IMR-90 (cell line): Measurements from ENCODE around the gene DOCK4. TPM values are rescaled to one million over a fixed set of nuclear protein-coding genes. Genes with fewer than 3 reads are reported as not detected.
A peak's percentile ranks its signal among the peaks of the same experiment; 100 is the strongest.

Experiments
- ATAC-seq: fragments of 200-7000 bp; cut with Tn5 transposase; 2 replicates; pipeline ENCODE4 v1.9.1; 2020; ENCODE audit warnings: low read depth, mild to moderate bottlenecking, moderate library complexity
- BruUV-seq: library from RNA; stranded (reverse); fragments of 400-500 nt; replicated peaks from 2 replicates; lab custom pipeline; 2021; lab: Mats Ljungman, UMichigan
- CTCF ChIA-PET: fragments of 300-600 bp; formaldehyde crosslinking; extraction: SDS; loops from one replicate; lab custom pipeline; 2021; ENCODE audit warnings: antibody characterized with exemption; lab: Yijun Ruan, JAX
- POLR2A ChIA-PET: fragments of 300-600 bp; sonication (Branson Sonifier 250); formaldehyde crosslinking; loops from one replicate; lab custom pipeline; 2022; ENCODE audit warnings: antibody characterized with exemption; ENCODE audit not compliant: unreplicated experiment; lab: Charles Lee
- DNase-seq: peaks from one replicate; pipeline ENCODE4 v3.0.0; 2013
- H2AFZ ChIP-seq: replicated peaks from 2 replicates; pipeline ENCODE3; 2013; ENCODE audit warnings: low read length, mild to moderate bottlenecking; ENCODE audit not compliant: poor library complexity
- H2AK5ac ChIP-seq: 2 replicates; pipeline ENCODE4 v1.6.1; 2013; ENCODE audit warnings: low read depth, low read length, inconsistent platforms
- H2AK9ac ChIP-seq: replicated peaks from 2 replicates; pipeline ENCODE3; 2013; ENCODE audit warnings: mild to moderate bottlenecking, low read depth, low read length, moderate library complexity; ENCODE audit not compliant: poor library complexity
- H2BK120ac ChIP-seq: 2 replicates; pipeline ENCODE4 v1.6.1; 2013; ENCODE audit warnings: low read depth, low read length, inconsistent platforms
- H2BK15ac ChIP-seq: 3 replicates; pipeline ENCODE4 v1.6.1; 2013; ENCODE audit warnings: low read depth, low read length, inconsistent platforms
- H2BK20ac ChIP-seq: 2 replicates; pipeline ENCODE4 v1.6.1; 2013; ENCODE audit warnings: low read depth, mild to moderate bottlenecking, inconsistent platforms, low read length, moderate library complexity
- H2BK5ac ChIP-seq: 2 replicates; pipeline ENCODE4 v1.6.1; 2013; ENCODE audit warnings: mild to moderate bottlenecking, low read depth, low read length, inconsistent platforms; ENCODE audit not compliant: poor library complexity, severe bottlenecking
- H3K14ac ChIP-seq: replicated peaks from 2 replicates; pipeline ENCODE4 v1.6.1; 2013; ENCODE audit warnings: low read depth, low read length, inconsistent platforms
- H3K18ac ChIP-seq: 2 replicates; pipeline ENCODE4 v1.6.1; 2013; ENCODE audit warnings: low read depth, low read length, control low read depth
- H3K23ac ChIP-seq: 2 replicates; pipeline ENCODE4 v1.6.1; 2013; ENCODE audit warnings: low read depth, low read length, inconsistent platforms
- H3K27ac ChIP-seq: 2 replicates; pipeline ENCODE4 v1.5.1; 2013; ENCODE audit warnings: mild to moderate bottlenecking, control low read depth, low read length; ENCODE audit not compliant: insufficient read depth
- H3K27me3 ChIP-seq: 2 replicates; pipeline ENCODE4 v1.6.1; 2013; ENCODE audit warnings: low read length; ENCODE audit not compliant: control insufficient read depth, insufficient read depth
- H3K36me3 ChIP-seq: 2 replicates; pipeline ENCODE4 v1.6.1; 2013; ENCODE audit warnings: low read length, mixed read lengths; ENCODE audit not compliant: control insufficient read depth, insufficient read depth
- H3K4ac ChIP-seq: 2 replicates; pipeline ENCODE4 v1.6.1; 2013; ENCODE audit warnings: low read depth, low read length, inconsistent platforms
- H3K4me1 ChIP-seq: 2 replicates; pipeline ENCODE4 v1.6.1; 2013; ENCODE audit warnings: low read length, mixed read lengths; ENCODE audit not compliant: control insufficient read depth, insufficient read depth
- H3K4me2 ChIP-seq: 2 replicates; pipeline ENCODE4 v1.6.1; 2013; ENCODE audit warnings: low read depth, mild to moderate bottlenecking, control low read depth, low read length, moderate library complexity
- H3K4me3 ChIP-seq: 2 replicates; pipeline ENCODE4 v1.5.1; 2013; ENCODE audit warnings: low read depth, mild to moderate bottlenecking, control low read depth, low read length, moderate library complexity; ENCODE audit not compliant: insufficient read depth
- H3K56ac ChIP-seq: 2 replicates; pipeline ENCODE4 v1.6.1; 2013; ENCODE audit warnings: low read length, inconsistent platforms; ENCODE audit not compliant: insufficient read depth; ENCODE audit errors: extremely low read depth
- H3K79me1 ChIP-seq, 2 experiments: 2 replicates each; pipeline ENCODE4 v1.6.1; 2013; ENCODE audit warnings: low read length in 2 of 2, inconsistent platforms in 1 of 2, low read depth in 1 of 2
- H3K9ac ChIP-seq: 2 replicates; pipeline ENCODE4 v1.6.1; 2013; ENCODE audit warnings: low read depth, low read length, control low read depth
- H3K9me1 ChIP-seq: 2 replicates; pipeline ENCODE4 v1.6.1; 2013; ENCODE audit warnings: low read length, inconsistent platforms; ENCODE audit not compliant: insufficient read depth
- H3K9me3 ChIP-seq: 2 replicates; pipeline ENCODE4 v1.6.1; 2013; ENCODE audit warnings: low read length; ENCODE audit not compliant: control insufficient read depth, insufficient read depth
- H4K20me1 ChIP-seq: 2 replicates; pipeline ENCODE4 v1.6.1; 2013; ENCODE audit warnings: low read length, inconsistent platforms; ENCODE audit not compliant: insufficient read depth
- H4K5ac ChIP-seq: 2 replicates; pipeline ENCODE4 v1.6.1; 2013; ENCODE audit warnings: mild to moderate bottlenecking, low read depth, low read length, control low read depth
- H4K8ac ChIP-seq, 2 experiments: 2 replicates each; pipeline ENCODE4 v1.6.1; 2013; ENCODE audit warnings: low read depth in 2 of 2, low read length in 2 of 2, control low read depth in 1 of 2, inconsistent platforms in 1 of 2
- H4K91ac ChIP-seq: 2 replicates; pipeline ENCODE4 v1.6.1; 2013; ENCODE audit warnings: low read depth, low read length, inconsistent platforms; ENCODE audit not compliant: insufficient read depth
- RFX5 ChIP-seq: IDR thresholded peaks from 2 replicates; pipeline ENCODE4 v1.8.0; 2012; ENCODE audit warnings: low read depth, mild to moderate bottlenecking, low read length, moderate library complexity
- SMC3 ChIP-seq: fragments of 150-350 bp; IDR thresholded peaks from 2 replicates; pipeline ENCODE4 v1.6.1; 2016; ENCODE audit warnings: low read depth, mild to moderate bottlenecking, antibody characterized with exemption, low read length, moderate library complexity
- dilution Hi-C: fragments of 300-500 bp; cut with HindIII; formaldehyde crosslinking; loops from one replicate; pipeline ENCODE4 v1.14.3; 2018; ENCODE audit warnings: low sequenced_read_pairs; ENCODE audit not compliant: unreplicated experiment
- in situ Hi-C: fragments of 300-500 bp; cut with MboI; formaldehyde crosslinking; loops from 3 replicates; pipeline ENCODE4 v1.14.3; 2019; ENCODE audit warnings: low sequenced_read_pairs, inconsistent platforms, mixed read lengths
- intact Hi-C: fragments of 100-400 bp; cut with micrococcal nuclease; formaldehyde crosslinking; loops from 2 replicates; pipeline ENCODE4 v1.10.0; 2022
- polyA plus RNA-seq, 3 experiments: library from polyadenylated mRNA; depleted of rRNA; stranded (reverse); fragments of >200 nt; gene quantifications; 2 replicates each; pipeline ENCODE4 v1.2.3, GENCODE V29; 2012; ENCODE audit warnings: low replicate concordance in 1 of 3
- total RNA-seq: library from RNA; depleted of rRNA; stranded (reverse); fragments of >200 nt; gene quantifications from 2 replicates; pipeline ENCODE4 v1.2.3, GENCODE V29; 2012
- TF ChIP-seq, protein P1 (sequence below): conservative IDR thresholded peaks from 2 replicates; pipeline ENCODE4 v1.5.1; 2012; ENCODE audit warnings: mild to moderate bottlenecking, low read depth, low read length, improper control_type of control experiment

The DOCK4 gene
- total and polyA plus RNA-seq, 2 of the 4 experiments (the other 2 are of a cell fraction) = 4.4 to 12.2 TPM

DNA sequence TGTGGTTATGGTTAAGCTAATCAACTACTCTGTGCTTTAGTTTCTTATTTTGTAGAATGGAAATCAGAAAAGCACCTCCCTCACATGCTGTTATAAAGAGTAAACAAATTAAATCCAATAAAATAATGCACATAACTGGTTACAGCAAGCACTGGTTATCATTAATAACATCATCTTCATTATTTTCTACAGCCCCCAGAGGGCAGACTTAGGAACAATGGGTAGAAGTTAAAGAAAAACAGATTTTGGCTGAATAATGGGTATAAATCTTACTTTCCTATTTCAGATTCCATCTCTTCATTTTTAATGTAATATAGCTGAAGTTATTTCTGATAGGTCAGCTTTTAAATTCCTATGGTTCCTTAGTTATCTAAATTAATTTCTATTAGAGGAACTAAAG, 126.5 kb downstream of the DOCK4 start:
- Histone ChIP-seq H2BK15ac (no peak overlapping the region), H2BK120ac (peak overlapping the region; percentile 55; the same call in 1 of the 2 replicates), H3K4me1 (peaks cover 6% of the 10 kb centered on the region), H3K56ac (no peak overlapping the region), H2AFZ (no peak overlapping the region), H3K18ac (no peak overlapping the region), H3K27ac (no peak overlapping the region), H3K4ac (no peak overlapping the region), H3K9ac (no peak overlapping the region), H4K5ac (no peak overlapping the region), H3K14ac (no peak overlapping the region), H3K4me2 (no peak overlapping the region), H3K9me1 (0 out of 2 replicates have a peak, but pooled peaks cover 6% of the 10 kb centered on the region), H3K9me3 (no peaks in the 10 kb centered on the region), H4K91ac (no peak overlapping the region), H4K20me1 (no peaks in the 10 kb centered on the region), H3K27me3 (no peaks in the 10 kb centered on the region), H2AK5ac (no peak overlapping the region), H3K4me3 (no peak overlapping the region), H3K36me3 (no peaks in the 10 kb centered on the region), H2AK9ac (no peak overlapping the region), H2BK20ac (no peak overlapping the region), H3K79me1 (peaks cover 0 to 11% of the 10 kb centered on the region in 2 experiments; a peak in 3 of 4 replicates), H3K23ac (no peak overlapping the region), H4K8ac (0 out of 4 replicates have a peak overlapping the region, but pooled peaks of 1 of the 2 experiments have one; percentile 23), H2BK5ac (peak overlapping the region; percentile 30)
- dilution Hi-C loops = no loop called here
- CTCF ChIA-PET = interaction anchor here (0.6 to 0.8 kb wide), 2 partner anchors 12 to 34 kb away, joined by 3 to 4 read pairs; no protein-coding TSS in a partner anchor
- BruUV-seq = no TSS peak
- DNase-seq (peak; percentile 17), ATAC-seq (no peak)
- TF ChIP-seq SMC3 (peak; percentile 19; the same call in 1 of the 2 replicates), RFX5 (no peak)
- TF ChIP-seq, protein P1, sequence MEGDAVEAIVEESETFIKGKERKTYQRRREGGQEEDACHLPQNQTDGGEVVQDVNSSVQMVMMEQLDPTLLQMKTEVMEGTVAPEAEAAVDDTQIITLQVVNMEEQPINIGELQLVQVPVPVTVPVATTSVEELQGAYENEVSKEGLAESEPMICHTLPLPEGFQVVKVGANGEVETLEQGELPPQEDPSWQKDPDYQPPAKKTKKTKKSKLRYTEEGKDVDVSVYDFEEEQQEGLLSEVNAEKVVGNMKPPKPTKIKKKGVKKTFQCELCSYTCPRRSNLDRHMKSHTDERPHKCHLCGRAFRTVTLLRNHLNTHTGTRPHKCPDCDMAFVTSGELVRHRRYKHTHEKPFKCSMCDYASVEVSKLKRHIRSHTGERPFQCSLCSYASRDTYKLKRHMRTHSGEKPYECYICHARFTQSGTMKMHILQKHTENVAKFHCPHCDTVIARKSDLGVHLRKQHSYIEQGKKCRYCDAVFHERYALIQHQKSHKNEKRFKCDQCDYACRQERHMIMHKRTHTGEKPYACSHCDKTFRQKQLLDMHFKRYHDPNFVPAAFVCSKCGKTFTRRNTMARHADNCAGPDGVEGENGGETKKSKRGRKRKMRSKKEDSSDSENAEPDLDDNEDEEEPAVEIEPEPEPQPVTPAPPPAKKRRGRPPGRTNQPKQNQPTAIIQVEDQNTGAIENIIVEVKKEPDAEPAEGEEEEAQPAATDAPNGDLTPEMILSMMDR = peak; percentile 24
- intact Hi-C loops = loop anchor here (2.0 to 10.0 kb wide), 2 partner anchors 125 to 335 kb away; no protein-coding TSS in a partner anchor
- in situ Hi-C loops = no loop called here
- POLR2A ChIA-PET = interaction anchor here (0.7 kb wide), 1 partner anchor 124 kb away, joined by 3 read pairs; no protein-coding TSS in a partner anchor
